GM11168 (cell line): ENCODE data around the gene MGMT.

Source experiments
- in situ Hi-C: fragments of 300-500 bp; cut with MboI; formaldehyde crosslinking; loops from one replicate; pipeline ENCODE4 v1.12.0; 2022; ENCODE audit warnings: low sequenced_read_pairs; ENCODE audit not compliant: unreplicated experiment

Gene MGMT

GRCh38 chr10:129579228-129579627 lies 112.2 kb downstream of the MGMT start:
- in situ Hi-C loops: no loop called here

- in situ Hi-C loops: no loop called here
Observed at GRCh38 chr10:129580010-129580409, 113.0 kb downstream of the MGMT start.

- in situ Hi-C loops: no loop called here
Observed at GRCh38 chr10:129580901-129581300, 113.9 kb downstream of the MGMT start.

GRCh38 chr10:129581827-129582411 lies 114.9 kb downstream of the MGMT start:
- in situ Hi-C loops: no loop called here

- in situ Hi-C loops: no loop called here
Observed at GRCh38 chr10:129583831-129584230, 116.8 kb downstream of the MGMT start.

GRCh38 chr10:129586898-129587443 lies 119.9 kb downstream of the MGMT start:
- in situ Hi-C loops: no loop called here

- in situ Hi-C loops: no loop called here
Observed at GRCh38 chr10:129589546-129589945, 122.5 kb downstream of the MGMT start.

GRCh38 chr10:129593953-129594352 lies 126.9 kb downstream of the MGMT start:
- in situ Hi-C loops: no loop called here

GRCh38 chr10:129594811-129595210 lies 127.8 kb downstream of the MGMT start:
- in situ Hi-C loops: no loop called here

- in situ Hi-C loops: no loop called here
Observed at GRCh38 chr10:129598413-129598812, 131.4 kb downstream of the MGMT start.

- in situ Hi-C loops: no loop called here
Observed at GRCh38 chr10:129599160-129599559, 132.1 kb downstream of the MGMT start.

GRCh38 chr10:129601737-129602136 lies 134.7 kb downstream of the MGMT start:
- in situ Hi-C loops: no loop called here

GRCh38 chr10:129602938-129603535 lies 136.0 kb downstream of the MGMT start:
- in situ Hi-C loops: no loop called here

- in situ Hi-C loops: no loop called here
Observed at GRCh38 chr10:129604333-129605032, 137.4 kb downstream of the MGMT start.

GRCh38 chr10:129605266-129605985 lies 138.4 kb downstream of the MGMT start:
- in situ Hi-C loops: no loop called here

GRCh38 chr10:129605986-129606518 lies 139.0 kb downstream of the MGMT start:
- in situ Hi-C loops: no loop called here

- in situ Hi-C loops: no loop called here
Observed at GRCh38 chr10:129607607-129608109, 140.6 kb downstream of the MGMT start.

GRCh38 chr10:129608653-129609052 lies 141.6 kb downstream of the MGMT start:
- in situ Hi-C loops: no loop called here

GRCh38 chr10:129609551-129609950 lies 142.5 kb downstream of the MGMT start:
- in situ Hi-C loops: no loop called here

- in situ Hi-C loops: no loop called here
Observed at GRCh38 chr10:129612481-129613109, 145.6 kb downstream of the MGMT start.
